GM12878 (cell line): ENCODE measurements around the gene PBRM1. TPM values are rescaled to one million over a fixed set of nuclear protein-coding genes. Genes with fewer than 3 reads are reported as not detected.

Source experiments
- ATAC-seq: fragments of 200-7000 bp; cut with Tn5 transposase; 3 replicates; pipeline ENCODE4 v1.9.1; 2020; ENCODE audit warnings: mild to moderate bottlenecking, moderate library complexity
- BruUV-seq: library from RNA; stranded (reverse); fragments of 400-500 nt; replicated peaks from 2 replicates; lab custom pipeline; 2021; lab: Mats Ljungman, UMichigan
- CTCF ChIA-PET: fragments of 300-600 bp; sonication (Branson Sonifier 250); formaldehyde crosslinking; extraction: SDS; loops from one replicate; lab custom pipeline; 2021; ENCODE audit warnings: inconsistent platforms; lab: Yijun Ruan, JAX
- POLR2A ChIA-PET: fragments of 350-600 bp; formaldehyde crosslinking; extraction: SDS; loops from one replicate; lab custom pipeline; 2021; ENCODE audit warnings: inconsistent platforms; lab: Charles Lee
- RAD21 ChIA-PET: fragments of 300-600 bp; sonication (Branson Sonifier 250); formaldehyde crosslinking; loops from one replicate; lab custom pipeline; 2023; ENCODE audit warnings: antibody characterized with exemption; ENCODE audit not compliant: unreplicated experiment; lab: Charles Lee
- SMC1A ChIA-PET: fragments of 300-600 bp; sonication (Branson Sonifier 250); formaldehyde crosslinking; loops from one replicate; lab custom pipeline; 2023; ENCODE audit not compliant: unreplicated experiment, uncharacterized antibody; lab: Charles Lee
- DNase-seq: peaks from one replicate; pipeline ENCODE4 v3.0.0-alpha.2; 2011; ENCODE audit warnings: low read depth, low spot score
- FAIRE-seq: peaks from 3 replicates; lab custom pipeline; 2011; peaks lifted over from hg19 to GRCh38; lab: Jason Lieb, UNC
- H2AFZ ChIP-seq: 2 replicates; pipeline ENCODE4 v1.6.0; 2011; ENCODE audit warnings: low read depth, low read length, control low read depth; ENCODE audit not compliant: control insufficient read depth
- H3K27ac ChIP-seq: 2 replicates; pipeline ENCODE4 v1.5.1; 2011; ENCODE audit warnings: control low read depth; ENCODE audit not compliant: control insufficient read depth, insufficient read depth
- H3K27me3 ChIP-seq, 2 experiments: replicated peaks in 1 of 2; 2 replicates each; pipeline versions ENCODE4 v1.6.0 to v1.6.1; 2011; ENCODE audit warnings: low read length in 1 of 2; ENCODE audit not compliant: control insufficient read depth in 2 of 2, insufficient read depth in 2 of 2
- H3K36me3 ChIP-seq, 2 experiments: 2 replicates each; pipeline ENCODE4 v1.5.1; 2011; ENCODE audit warnings: low read length in 1 of 2; ENCODE audit not compliant: control insufficient read depth in 2 of 2, insufficient read depth in 2 of 2
- H3K4me1 ChIP-seq: 2 replicates; pipeline ENCODE4 v1.6.1; 2011; ENCODE audit warnings: mild to moderate bottlenecking, low read length, moderate library complexity, mixed read lengths; ENCODE audit not compliant: control insufficient read depth, insufficient read depth
- H3K4me2 ChIP-seq: 2 replicates; pipeline ENCODE4 v1.6.0; 2011; ENCODE audit warnings: control low read depth; ENCODE audit not compliant: control insufficient read depth, insufficient read depth
- H3K4me3 ChIP-seq: fragments of 200-600 bp; sonication (generic); 2 replicates; pipeline ENCODE4 v1.5.1; 2016
- H3K79me2 ChIP-seq: 2 replicates; pipeline ENCODE4 v1.6.0; 2011; ENCODE audit warnings: low read length; ENCODE audit not compliant: control insufficient read depth, insufficient read depth
- H3K9ac ChIP-seq: 2 replicates; pipeline ENCODE4 v1.8.0; 2011; ENCODE audit warnings: low read length, control low read depth, mixed read lengths; ENCODE audit not compliant: control insufficient read depth, insufficient read depth
- H3K9me3 ChIP-seq: replicated peaks from 3 replicates; pipeline ENCODE4 v1.5.1; 2011; ENCODE audit warnings: mild to moderate bottlenecking, low read length; ENCODE audit not compliant: control insufficient read depth, insufficient read depth
- H4K20me1 ChIP-seq: 2 replicates; pipeline ENCODE4 v1.6.0; 2011; ENCODE audit not compliant: control insufficient read depth, insufficient read depth
- BHLHE40 ChIP-seq, 2 experiments: fragments of 450-650 bp in 1 of 2; IDR thresholded peaks; 2 replicates each; pipeline ENCODE4 v1.6.1; 2011 to 2017; ENCODE audit warnings: low read depth in 2 of 2, borderline replicate concordance in 1 of 2, improper control_type of control experiment in 1 of 2, low read length in 1 of 2, mild to moderate bottlenecking in 1 of 2
- CBFB ChIP-seq: IDR thresholded peaks from 2 replicates; pipeline ENCODE4 v1.6.1; 2016; ENCODE audit warnings: antibody characterized with exemption, low read depth
- CBX5 ChIP-seq: sonication (generic); IDR thresholded peaks from 2 replicates; pipeline ENCODE4 v1.6.1; 2016; ENCODE audit warnings: low read depth, moderate library complexity, mild to moderate bottlenecking, inconsistent platforms
- GATAD2B ChIP-seq: fragments of 450-650 bp; conservative IDR thresholded peaks from 2 replicates; pipeline ENCODE4 v1.6.1; 2017; ENCODE audit warnings: low read depth, mild to moderate bottlenecking, moderate library complexity
- JUNB ChIP-seq: IDR thresholded peaks from 2 replicates; pipeline ENCODE4 v1.6.1; 2016; ENCODE audit warnings: antibody characterized with exemption, mild to moderate bottlenecking
- MTA2 ChIP-seq: fragments of 450-650 bp; IDR thresholded peaks from 2 replicates; pipeline ENCODE4 v1.6.1; 2016; ENCODE audit warnings: low read depth, mild to moderate bottlenecking, moderate library complexity
- SMARCA5 ChIP-seq: fragments of 450-650 bp; IDR thresholded peaks from 2 replicates; pipeline ENCODE4 v1.6.1; 2017; ENCODE audit warnings: mild to moderate bottlenecking
- STAT1 ChIP-seq: fragments of 450-650 bp; conservative IDR thresholded peaks from 2 replicates; pipeline ENCODE4 v1.6.1; 2014; ENCODE audit warnings: antibody characterized with exemption, mild to moderate bottlenecking
- TBL1XR1 ChIP-seq: IDR thresholded peaks from 2 replicates; pipeline ENCODE4 v1.6.1; 2012; ENCODE audit warnings: low read depth, low read length, improper control_type of control experiment
- WGBS: methylation state at CpG from one replicate; pipeline ENCODE4 v1.1.6; 2016; ENCODE audit warnings: low lambda C conversion rate; ENCODE audit not compliant: insufficient replicate concordance, insufficient coverage; ENCODE audit errors: missing lambda C conversion rate; 5-methylcytosine and 5-hydroxymethylcytosine counted together
- in situ Hi-C: fragments of 300-500 bp; cut with MboI; formaldehyde crosslinking; loops from 9 replicates; pipeline ENCODE4 v1.14.3; 2018; ENCODE audit warnings: mixed read lengths
- intact Hi-C: fragments of 100-400 bp; cut with micrococcal nuclease; formaldehyde crosslinking; loops from one replicate; pipeline ENCODE4 v1.14.2; 2022; ENCODE audit not compliant: unreplicated experiment
- polyA plus RNA-seq, 11 experiments: library from polyadenylated mRNA; depleted of rRNA in 4 of 11; unstranded in 6 of 11; stranded (reverse) in 5 of 11; fragments of >200 nt; fragmentation: Nextera tagmentation in 4 of 11; fragmentation: Illumina TruSeq in 1 of 11; extraction: Ambion mirVana in 4 of 11; extraction: Trizol in 1 of 11; gene quantifications; 1 replicate in 1 of 11; 2 replicates in 10 of 11; pipeline versions ENCODE4 v1.2.1 to v1.2.3, GENCODE V29; 2011 to 2016; ENCODE audit warnings: inconsistent platforms in 2 of 11, missing spikeins in 2 of 11, low read depth in 1 of 11
- total RNA-seq, 4 experiments: library from RNA; depleted of rRNA in 3 of 4; stranded (reverse); fragments of >200 nt in 3 of 4; fragmentation: Illumina TruSeq in 1 of 4; extraction: Trizol in 1 of 4; gene quantifications; 2 replicates each; pipeline versions ENCODE4 v1.2.1 to v1.2.3, GENCODE V29; 2013 to 2021
- TF ChIP-seq, protein P1 (sequence below): IDR thresholded peaks from 2 replicates; pipeline ENCODE4 v1.6.1; 2011; ENCODE audit warnings: mild to moderate bottlenecking, low read depth, low read length, moderate library complexity; ENCODE audit not compliant: insufficient replicate concordance

Gene PBRM1
- total and polyA plus RNA-seq, 10 of the 15 experiments (the other 5 are each of a cell fraction or from before 2014, with no cell fraction given) = 8.9 to 88.9 (median 39.3) TPM

DNA sequence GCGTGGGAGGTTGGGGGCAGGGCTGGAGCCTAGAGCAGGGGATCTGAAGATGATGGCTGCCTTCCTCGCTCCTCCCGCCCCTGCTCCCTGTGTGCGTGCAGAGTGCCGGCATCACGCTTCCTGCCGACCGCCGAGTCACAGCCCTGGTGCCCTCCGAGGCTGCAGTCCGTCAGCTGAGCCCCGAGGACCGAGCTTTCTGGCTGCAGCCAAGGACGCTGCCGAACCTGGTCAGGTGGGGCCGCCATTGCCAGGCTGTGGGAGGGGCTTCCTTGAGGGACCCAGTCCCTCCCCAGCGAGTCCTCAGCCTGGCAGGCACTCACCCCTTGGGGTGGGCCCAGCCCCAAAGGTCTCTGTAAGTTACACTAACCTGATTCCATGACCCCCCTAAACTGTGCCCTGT lies 173.0 kb downstream of the PBRM1 start (continued):
- TF ChIP-seq, protein P1, sequence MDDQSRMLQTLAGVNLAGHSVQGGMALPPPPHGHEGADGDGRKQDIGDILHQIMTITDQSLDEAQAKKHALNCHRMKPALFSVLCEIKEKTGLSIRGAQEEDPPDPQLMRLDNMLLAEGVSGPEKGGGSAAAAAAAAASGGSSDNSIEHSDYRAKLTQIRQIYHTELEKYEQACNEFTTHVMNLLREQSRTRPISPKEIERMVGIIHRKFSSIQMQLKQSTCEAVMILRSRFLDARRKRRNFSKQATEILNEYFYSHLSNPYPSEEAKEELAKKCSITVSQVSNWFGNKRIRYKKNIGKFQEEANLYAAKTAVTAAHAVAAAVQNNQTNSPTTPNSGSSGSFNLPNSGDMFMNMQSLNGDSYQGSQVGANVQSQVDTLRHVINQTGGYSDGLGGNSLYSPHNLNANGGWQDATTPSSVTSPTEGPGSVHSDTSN = no peak
- TF ChIP-seq STAT1 = no peak
- no peak for TF ChIP-seq CBX5
- TF ChIP-seq MTA2 = no peak
- no peak for TF ChIP-seq CBFB
- no peak for TF ChIP-seq SMARCA5

GRCh38 chr3:52512105-52512504 lies 173.6 kb downstream of the PBRM1 start:
- WGBS = 12% methylated on average over 8 of the region's 8 CpGs
- FAIRE-seq (no peak), DNase-seq (no peak), ATAC-seq (no peak)
- no peak overlapping the region for H3K9ac ChIP-seq
- in situ Hi-C loops (no loop called here), intact Hi-C loops (no loop called here)
- BruUV-seq = no TSS peak
- H3K9me3 ChIP-seq = no peaks in the 10 kb centered on the region
- TF ChIP-seq JUNB = no peak
- TF ChIP-seq TBL1XR1 = no peak
- no peak for TF ChIP-seq GATAD2B
- TF ChIP-seq BHLHE40 (IDR thresholded peaks at IDR 0.05; ENCODE audit: borderline replicate concordance in 1 of 2, low read depth in 2 of 2, low read length in 1 of 2) = 0 out of 4 replicates have a peak, but pooled peaks of 1 of the 2 experiments have one; percentile 12
- ChIA-PET RAD21 (no interaction called here), SMC1A (interaction anchor here (1.6 kb wide), 1 partner anchor 35 kb away, joined by 3 read pairs; no protein-coding TSS in a partner anchor), CTCF (no interaction called here), POLR2A (interaction anchor here (0.5 kb wide), 1 partner anchor 265 kb away, joined by 3 read pairs; no protein-coding TSS in a partner anchor)
- H3K4me3 ChIP-seq = no peak overlapping the region
- no peaks in the 10 kb centered on the region for H3K4me1 ChIP-seq
- no peaks in the 10 kb centered on the region for H4K20me1 ChIP-seq
- H3K79me2 ChIP-seq = no peaks in the 10 kb centered on the region
- H3K4me2 ChIP-seq = no peak overlapping the region
- no peaks in the 10 kb centered on the region for H3K36me3 ChIP-seq
- H3K27ac ChIP-seq = no peak overlapping the region
- H3K27me3 ChIP-seq = no peaks in the 10 kb centered on the region; a peak in 2 of 4 replicates
- H2AFZ ChIP-seq = no peak overlapping the region
